ENCODE results near the gene TPR. TPM values are rescaled to one million over a fixed set of nuclear protein-coding genes. Genes with fewer than 3 reads are reported as not detected.

TPR gene
- polyA plus RNA-seq, 1 donor (not counting 4 experiments of a cell fraction or from before 2014, with no cell fraction given): 46.8 TPM

- no peak for DNase-seq (ENCODE audit: low read depth, low spot score)
- no peaks in the 10 kb centered on the region for H3K27me3 ChIP-seq (ENCODE audit: control insufficient read depth, extremely low read depth, insufficient read depth, low read length)
- H3K9me3 ChIP-seq (ENCODE audit: control insufficient read depth, low read depth, low read length): no peaks in the 10 kb centered on the region
- no peak overlapping the region for H3K4me3 ChIP-seq (ENCODE audit: control insufficient read depth in 2 of 3, extremely low read depth in 1 of 3, insufficient read depth in 2 of 3, low read depth in 1 of 3, low read length in 3 of 3)
- no peak for FAIRE-seq
- TF ChIP-seq EZH2 (IDR thresholded peaks at IDR 0.05; ENCODE audit: low read length): no peak
- TF ChIP-seq, protein P1, sequence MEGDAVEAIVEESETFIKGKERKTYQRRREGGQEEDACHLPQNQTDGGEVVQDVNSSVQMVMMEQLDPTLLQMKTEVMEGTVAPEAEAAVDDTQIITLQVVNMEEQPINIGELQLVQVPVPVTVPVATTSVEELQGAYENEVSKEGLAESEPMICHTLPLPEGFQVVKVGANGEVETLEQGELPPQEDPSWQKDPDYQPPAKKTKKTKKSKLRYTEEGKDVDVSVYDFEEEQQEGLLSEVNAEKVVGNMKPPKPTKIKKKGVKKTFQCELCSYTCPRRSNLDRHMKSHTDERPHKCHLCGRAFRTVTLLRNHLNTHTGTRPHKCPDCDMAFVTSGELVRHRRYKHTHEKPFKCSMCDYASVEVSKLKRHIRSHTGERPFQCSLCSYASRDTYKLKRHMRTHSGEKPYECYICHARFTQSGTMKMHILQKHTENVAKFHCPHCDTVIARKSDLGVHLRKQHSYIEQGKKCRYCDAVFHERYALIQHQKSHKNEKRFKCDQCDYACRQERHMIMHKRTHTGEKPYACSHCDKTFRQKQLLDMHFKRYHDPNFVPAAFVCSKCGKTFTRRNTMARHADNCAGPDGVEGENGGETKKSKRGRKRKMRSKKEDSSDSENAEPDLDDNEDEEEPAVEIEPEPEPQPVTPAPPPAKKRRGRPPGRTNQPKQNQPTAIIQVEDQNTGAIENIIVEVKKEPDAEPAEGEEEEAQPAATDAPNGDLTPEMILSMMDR (optimal IDR thresholded peaks at IDR 0.05 in 1 of 3, IDR thresholded peaks at IDR 0.05 in 1 of 3, conservative IDR thresholded peaks at IDR 0.05 in 1 of 3; ENCODE audit: extremely low read depth in 1 of 3, insufficient read depth in 2 of 3, low read length in 3 of 3): no peak
- no peak overlapping the region for H3K4me2 ChIP-seq (ENCODE audit: control insufficient read depth, extremely low read depth, insufficient read depth, low read depth, low read length)
- peaks cover 3 to 8% of the 10 kb centered on the region in 2 experiments for H3K36me3 ChIP-seq (ENCODE audit: control insufficient read depth in 2 of 2, extremely low read depth in 1 of 2, insufficient read depth in 2 of 2, low read length in 2 of 2)
- no peaks in the 10 kb centered on the region for H3K9me1 ChIP-seq (ENCODE audit: control insufficient read depth, extremely low read depth, insufficient read depth, low read length)
- no peak overlapping the region for H2AFZ ChIP-seq (ENCODE audit: control insufficient read depth, low read length)
- no peaks in the 10 kb centered on the region for H3K4me1 ChIP-seq (ENCODE audit: control insufficient read depth, extremely low read depth, insufficient read depth, low read length)
- no peaks in the 10 kb centered on the region for H4K20me1 ChIP-seq (ENCODE audit: control insufficient read depth, extremely low read depth, insufficient read depth, low read length)
- H3K79me2 ChIP-seq (ENCODE audit: control insufficient read depth, insufficient read depth, low read length): no peaks in the 10 kb centered on the region
- H3K27ac ChIP-seq (ENCODE audit: control insufficient read depth, insufficient read depth, low read length): no peak overlapping the region
- H3K9ac ChIP-seq (ENCODE audit: control insufficient read depth, extremely low read depth, insufficient read depth, low read length): no peak overlapping the region
- dilution Hi-C loops (cut with MboI; ENCODE audit: extremely low pct_ligation_motif_present, low sequenced_read_pairs): no loop called here
Measured at GRCh38 chr1:186421446-186421845, 46.4 kb upstream of the TPR start.

DNA sequence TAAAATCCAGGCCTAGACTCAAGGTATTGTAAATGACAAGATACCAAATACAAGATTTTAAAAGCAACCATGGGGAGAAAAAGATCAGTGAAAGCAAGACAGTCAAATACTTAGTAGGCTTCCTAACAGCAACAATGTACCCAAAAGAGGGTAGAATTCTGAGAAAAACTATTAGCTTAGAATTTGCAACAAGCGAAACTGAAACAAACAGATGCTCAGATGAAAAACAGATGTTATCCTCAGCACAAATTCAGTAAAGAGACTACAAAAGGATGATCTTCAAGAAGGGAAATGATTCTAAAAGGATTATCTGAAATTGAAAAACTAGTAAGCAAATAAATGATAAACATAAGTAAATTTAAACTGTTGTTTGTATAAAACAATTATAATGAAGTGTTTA, 45.9 kb upstream of the TPR start:
- no peak overlapping the region for H3K27ac ChIP-seq (ENCODE audit: control insufficient read depth, insufficient read depth, low read length)
- H3K36me3 ChIP-seq (ENCODE audit: control insufficient read depth in 2 of 2, extremely low read depth in 1 of 2, insufficient read depth in 2 of 2, low read length in 2 of 2): peaks cover 3 to 8% of the 10 kb centered on the region in 2 experiments
- no peak overlapping the region for H3K9ac ChIP-seq (ENCODE audit: control insufficient read depth, extremely low read depth, insufficient read depth, low read length)
- no peak overlapping the region for H3K4me2 ChIP-seq (ENCODE audit: control insufficient read depth, extremely low read depth, insufficient read depth, low read depth, low read length)
- no peak for TF ChIP-seq EZH2 (IDR thresholded peaks at IDR 0.05; ENCODE audit: low read length)
- TF ChIP-seq, protein P1 (optimal IDR thresholded peaks at IDR 0.05 in 1 of 3, IDR thresholded peaks at IDR 0.05 in 1 of 3, conservative IDR thresholded peaks at IDR 0.05 in 1 of 3; ENCODE audit: extremely low read depth in 1 of 3, insufficient read depth in 2 of 3, low read length in 3 of 3): no peak
- no peaks in the 10 kb centered on the region for H3K27me3 ChIP-seq (ENCODE audit: control insufficient read depth, extremely low read depth, insufficient read depth, low read length)
- H4K20me1 ChIP-seq (ENCODE audit: control insufficient read depth, extremely low read depth, insufficient read depth, low read length): no peaks in the 10 kb centered on the region
- H3K9me3 ChIP-seq (ENCODE audit: control insufficient read depth, low read depth, low read length): no peaks in the 10 kb centered on the region
- H3K4me3 ChIP-seq (ENCODE audit: control insufficient read depth in 2 of 3, extremely low read depth in 1 of 3, insufficient read depth in 2 of 3, low read depth in 1 of 3, low read length in 3 of 3): no peak overlapping the region
- DNase-seq (ENCODE audit: low read depth, low spot score) (no peak), FAIRE-seq (no peak)
- no peaks in the 10 kb centered on the region for H3K79me2 ChIP-seq (ENCODE audit: control insufficient read depth, insufficient read depth, low read length)
- no peaks in the 10 kb centered on the region for H3K4me1 ChIP-seq (ENCODE audit: control insufficient read depth, extremely low read depth, insufficient read depth, low read length)
- no peak overlapping the region for H2AFZ ChIP-seq (ENCODE audit: control insufficient read depth, low read length)
- dilution Hi-C loops (cut with MboI; ENCODE audit: extremely low pct_ligation_motif_present, low sequenced_read_pairs): no loop called here
- H3K9me1 ChIP-seq (ENCODE audit: control insufficient read depth, extremely low read depth, insufficient read depth, low read length): no peaks in the 10 kb centered on the region

Measured in keratinocyte (primary cell).